ENCODE results near the gene DNMT3L. TPM values are rescaled to one million over a fixed set of nuclear protein-coding genes. Genes with fewer than 3 reads are reported as not detected.

Gene DNMT3L
- not detected in 2 replicates for total RNA-seq (2014; rRNA removed; shearing (Covaris generic))

GRCh38 chr21:44261675-44262295 is at the start of gene DNMT3L:
TSS of gene DNMT3L (minus strand) at chr21:44261897. CDS start at chr21:44261259, 638 bp downstream.

GRCh38 chr21:44299458-44300261 is 38.0 kb upstream of the DNMT3L start, which contains the start of gene PFKL:
TSS of gene PFKL (plus strand) at chr21:44300053. CDS start at chr21:44300106, 53 bp downstream.

GRCh38 chr21:44285138-44285992 is 23.7 kb upstream of the DNMT3L start, which contains the start of gene AIRE:
TSS of gene AIRE (plus strand) at chr21:44285876. CDS start at chr21:44286007, 131 bp downstream.

GRCh38 chr21:44240842-44241241 is 20.9 kb downstream of the DNMT3L start, which contains the start of gene ICOSLG:
TSS of gene ICOSLG (minus strand) at chr21:44240943. CDS start at chr21:44240817, 126 bp downstream.

Small RNAs within 50 kb of the gene (small RNA-seq; reads per million reads assigned to genes)
- gene AP001059.3 = not detected

Other genes starting within 250 kb of the DNMT3L start
- gene TRAPPC10, start 249.6 kb downstream of the DNMT3L start, total RNA-seq (2014; rRNA removed; shearing (Covaris generic)) = 13.7 and 13.9 TPM in 2 replicates
- gene PWP2, start 154.5 kb downstream of the DNMT3L start, total RNA-seq (2014; rRNA removed; shearing (Covaris generic)) = 28.7 and 37.9 TPM in 2 replicates
- gene GATD3, start 128.2 kb downstream of the DNMT3L start, total RNA-seq (2014; rRNA removed; shearing (Covaris generic)) = 32.6 TPM in 2 replicates
- gene ICOSLG, start 21.0 kb downstream of the DNMT3L start, total RNA-seq (2014; rRNA removed; shearing (Covaris generic)) = 0.26 and 0.27 TPM in 2 replicates
- not detected in 2 replicates for gene AIRE, start 24.0 kb upstream of the DNMT3L start, total RNA-seq (2014; rRNA removed; shearing (Covaris generic))
- 78.9 and 92.7 TPM in 2 replicates for gene PFKL, start 38.2 kb upstream of the DNMT3L start, total RNA-seq (2014; rRNA removed; shearing (Covaris generic))
- 15.6 and 16.9 TPM in 2 replicates for gene CFAP410, start 77.5 kb upstream of the DNMT3L start, total RNA-seq (2014; rRNA removed; shearing (Covaris generic))
- 11.1 and 11.2 TPM in 2 replicates for gene TRPM2, start 91.7 kb upstream of the DNMT3L start, total RNA-seq (2014; rRNA removed; shearing (Covaris generic))
- gene LRRC3, start 193.6 kb upstream of the DNMT3L start, total RNA-seq (2014; rRNA removed; shearing (Covaris generic)) = 0.08 and 0.11 TPM in 2 replicates